CD14-positive monocyte (primary cell): ENCODE results near the gene P2RY14. TPM values are rescaled to one million over a fixed set of nuclear protein-coding genes. Genes with fewer than 3 reads are reported as not detected.

Experiments
- DNase-seq, 3 donors: peaks; one replicate each; pipeline ENCODE4 v3.0.0-alpha.2; 2011 to 2022
- H2AFZ ChIP-seq: 2 replicates; pipeline ENCODE4 v1.6.0; 2012; ENCODE audit warnings: mild to moderate bottlenecking, low read depth, low read length, inconsistent platforms; ENCODE audit not compliant: insufficient read depth, poor library complexity, severe bottlenecking
- H3K27ac ChIP-seq, 2 donors: 1 replicate in 1 of 2; 2 replicates in 1 of 2; pipeline ENCODE4 v1.5.1; 2012 to 2013; ENCODE audit warnings: low read length in 2 of 2, control low read depth in 1 of 2, inconsistent platforms in 1 of 2, low read depth in 1 of 2, mild to moderate bottlenecking in 1 of 2
- H3K27me3 ChIP-seq, 2 donors: one replicate each; pipeline versions ENCODE4 v1.6.0 to v1.6.1; 2011 to 2013; ENCODE audit warnings: low read length in 2 of 2; ENCODE audit not compliant: control insufficient read depth in 2 of 2, insufficient read depth in 2 of 2
- H3K36me3 ChIP-seq, 2 donors: replicated peaks in 1 of 2; 1 replicate in 1 of 2; 2 replicates in 1 of 2; pipeline versions ENCODE4 v1.5.1 to v1.6.1; 2012 to 2013; ENCODE audit warnings: low read length in 2 of 2, control low read depth in 1 of 2, inconsistent platforms in 1 of 2, mild to moderate bottlenecking in 1 of 2; ENCODE audit not compliant: insufficient read depth in 2 of 2, control insufficient read depth in 1 of 2
- H3K4me1 ChIP-seq, 2 donors: 1 replicate in 1 of 2; 2 replicates in 1 of 2; pipeline versions ENCODE4 v1.5.1 to v1.6.1; 2012 to 2013; ENCODE audit warnings: low read length in 2 of 2, control low read depth in 1 of 2, inconsistent platforms in 1 of 2, mild to moderate bottlenecking in 1 of 2, moderate library complexity in 1 of 2; ENCODE audit not compliant: insufficient read depth in 2 of 2, control insufficient read depth in 1 of 2
- H3K4me2 ChIP-seq: replicated peaks from 2 replicates; pipeline ENCODE3; 2012; ENCODE audit warnings: low read length, moderate library complexity, mild to moderate bottlenecking; ENCODE audit not compliant: poor library complexity, severe bottlenecking; ENCODE audit errors: extremely low read depth
- H3K4me3 ChIP-seq, 3 experiments: fragments of 200-600 bp in 1 of 3; sonication (generic) in 1 of 3; replicated peaks in 1 of 3; 1 replicate in 2 of 3; 2 replicates in 1 of 3; pipeline ENCODE4 v1.5.1; 2011 to 2013; ENCODE audit warnings: low read length in 3 of 3, mild to moderate bottlenecking in 3 of 3, control low read depth in 2 of 3, low read depth in 2 of 3, inconsistent platforms in 1 of 3, moderate library complexity in 1 of 3
- H3K79me2 ChIP-seq: 2 replicates; pipeline ENCODE4 v1.6.0; 2012; ENCODE audit warnings: mild to moderate bottlenecking, control low read depth, inconsistent platforms, low read length, moderate library complexity; ENCODE audit not compliant: insufficient read depth
- H3K9ac ChIP-seq: 2 replicates; pipeline ENCODE4 v1.6.0; 2017; ENCODE audit warnings: low read length, mild to moderate bottlenecking; ENCODE audit not compliant: insufficient read depth, poor library complexity, severe bottlenecking
- H3K9me3 ChIP-seq, 2 donors: replicated peaks in 1 of 2; 1 replicate in 1 of 2; 2 replicates in 1 of 2; pipeline versions ENCODE4 v1.5.1 to v1.6.1; 2012 to 2013; ENCODE audit warnings: low read length in 2 of 2, control low read depth in 1 of 2; ENCODE audit not compliant: control insufficient read depth in 1 of 2, insufficient read depth in 1 of 2
- H4K20me1 ChIP-seq: 2 replicates; pipeline ENCODE4 v1.6.0; 2012; ENCODE audit warnings: mild to moderate bottlenecking, low read length, control low read depth, moderate library complexity; ENCODE audit not compliant: insufficient read depth
- H3K27ac Mint-ChIP-seq, 7 donors: one replicate each; pipeline ENCODE4 v1.8.0; 2020; ENCODE audit warnings: mild to moderate bottlenecking in 7 of 7, mixed read lengths in 7 of 7, moderate library complexity in 6 of 7, inconsistent platforms in 2 of 7
- H3K27me3 Mint-ChIP-seq, 3 donors: one replicate each; pipeline ENCODE4 v1.8.0; 2021 to 2022; ENCODE audit warnings: low read depth in 3 of 3, mild to moderate bottlenecking in 3 of 3, mixed read lengths in 3 of 3, moderate library complexity in 3 of 3, inconsistent platforms in 1 of 3
- H3K36me3 Mint-ChIP-seq, 2 donors: one replicate each; pipeline ENCODE4 v1.8.0; 2020; ENCODE audit warnings: mixed read lengths in 2 of 2, inconsistent platforms in 1 of 2, mild to moderate bottlenecking in 1 of 2
- H3K4me1 Mint-ChIP-seq: one replicate; pipeline ENCODE4 v1.8.0; 2020; ENCODE audit warnings: mild to moderate bottlenecking, mixed read lengths
- H3K4me3 Mint-ChIP-seq, 2 donors: one replicate each; pipeline ENCODE4 v1.8.0; 2020; ENCODE audit warnings: mild to moderate bottlenecking in 2 of 2, mixed read lengths in 2 of 2, moderate library complexity in 1 of 2
- H3K9me3 Mint-ChIP-seq, 7 donors: one replicate each; pipeline ENCODE4 v1.8.0; 2020 to 2022; ENCODE audit warnings: mixed read lengths in 7 of 7, mild to moderate bottlenecking in 6 of 7, moderate library complexity in 6 of 7, inconsistent platforms in 2 of 7
- WGBS: methylation state at CpG from one replicate; pipeline ENCODE4 v1.1.5; 2013; ENCODE audit warnings: missing lambda C conversion rate; ENCODE audit not compliant: insufficient coverage; 5-methylcytosine and 5-hydroxymethylcytosine counted together
- intact Hi-C, 2 donors: fragments of 100-400 bp; cut with micrococcal nuclease; formaldehyde crosslinking; loops; one replicate each; pipeline versions ENCODE4 v1.15.0 to v1.15.1; 2023
- polyA plus RNA-seq, 3 donors: library from polyadenylated mRNA; depleted of rRNA in 1 of 3; unstranded in 2 of 3; stranded (reverse) in 1 of 3; fragments of 300-500 nt in 2 of 3; fragments of >200 nt in 1 of 3; fragmentation: Illumina TruSeq in 2 of 3; gene quantifications; 1 replicate in 2 of 3; 2 replicates in 1 of 3; pipeline ENCODE4 v1.2.3, GENCODE V29; 2012 to 2021
- TF ChIP-seq, protein P1 (sequence below): fragments of 200-600 bp; IDR thresholded peaks from one replicate; pipeline ENCODE4 v1.8.0; 2022; ENCODE audit warnings: antibody characterized with exemption, mild to moderate bottlenecking

Gene P2RY14
- polyA plus RNA-seq, 3 donors, result 0.20 to 0.67 (median 0.50) TPM

DNA sequence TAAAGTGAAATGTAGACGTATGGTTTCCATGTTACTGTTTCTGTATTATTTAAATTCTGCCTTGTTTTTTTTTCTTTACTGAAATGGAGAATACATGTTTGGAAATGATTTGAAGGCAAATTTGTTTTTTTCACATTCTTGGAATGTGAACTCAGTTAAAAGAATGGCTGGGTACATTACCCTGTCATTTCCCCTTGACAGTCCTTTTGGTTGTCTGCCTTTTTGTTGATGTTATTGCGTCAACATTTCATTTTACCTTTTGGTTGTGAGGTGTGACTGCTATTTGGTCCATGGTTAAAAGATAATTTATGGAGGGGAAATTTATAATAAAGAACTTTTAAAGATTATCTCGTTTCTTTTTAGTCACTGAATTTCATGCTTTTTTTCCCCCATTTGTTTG is 72.1 kb downstream of the P2RY14 start:
- H3K4me3 ChIP-seq, result no peak overlapping the region
- H3K27ac ChIP-seq, result no peak overlapping the region
- H3K4me1 Mint-ChIP-seq, result peaks cover 11% of the 10 kb centered on the region
- H3K36me3 ChIP-seq, result no peaks in the 10 kb centered on the region
- H3K36me3 Mint-ChIP-seq, result no peaks in the 10 kb centered on the region
- H3K79me2 ChIP-seq, result no peaks in the 10 kb centered on the region
- no peaks in the 10 kb centered on the region for H3K9me3 Mint-ChIP-seq
- no peak for DNase-seq
- H3K27me3 Mint-ChIP-seq, result peaks cover 0 to 4% (median 0%) of the 10 kb centered on the region in 3 donors
- TF ChIP-seq, protein P1, sequence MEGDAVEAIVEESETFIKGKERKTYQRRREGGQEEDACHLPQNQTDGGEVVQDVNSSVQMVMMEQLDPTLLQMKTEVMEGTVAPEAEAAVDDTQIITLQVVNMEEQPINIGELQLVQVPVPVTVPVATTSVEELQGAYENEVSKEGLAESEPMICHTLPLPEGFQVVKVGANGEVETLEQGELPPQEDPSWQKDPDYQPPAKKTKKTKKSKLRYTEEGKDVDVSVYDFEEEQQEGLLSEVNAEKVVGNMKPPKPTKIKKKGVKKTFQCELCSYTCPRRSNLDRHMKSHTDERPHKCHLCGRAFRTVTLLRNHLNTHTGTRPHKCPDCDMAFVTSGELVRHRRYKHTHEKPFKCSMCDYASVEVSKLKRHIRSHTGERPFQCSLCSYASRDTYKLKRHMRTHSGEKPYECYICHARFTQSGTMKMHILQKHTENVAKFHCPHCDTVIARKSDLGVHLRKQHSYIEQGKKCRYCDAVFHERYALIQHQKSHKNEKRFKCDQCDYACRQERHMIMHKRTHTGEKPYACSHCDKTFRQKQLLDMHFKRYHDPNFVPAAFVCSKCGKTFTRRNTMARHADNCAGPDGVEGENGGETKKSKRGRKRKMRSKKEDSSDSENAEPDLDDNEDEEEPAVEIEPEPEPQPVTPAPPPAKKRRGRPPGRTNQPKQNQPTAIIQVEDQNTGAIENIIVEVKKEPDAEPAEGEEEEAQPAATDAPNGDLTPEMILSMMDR, result no peak
- intact Hi-C loops, result no loop called here
- H3K9me3 ChIP-seq, result no peaks in the 10 kb centered on the region
- no peak overlapping the region for H3K4me2 ChIP-seq
- H3K4me3 Mint-ChIP-seq, result no peak overlapping the region
- H3K27me3 ChIP-seq, result no peaks in the 10 kb centered on the region
- H3K4me1 ChIP-seq, result peaks cover 5 to 8% of the 10 kb centered on the region in 2 donors
- no peaks in the 10 kb centered on the region for H4K20me1 ChIP-seq
- H3K27ac Mint-ChIP-seq, result no peak overlapping the region
- WGBS, result no CpG with 5 or more reads among the region's 3 CpGs
- H2AFZ ChIP-seq, result no peak overlapping the region
- H3K9ac ChIP-seq, result no peak overlapping the region

DNA sequence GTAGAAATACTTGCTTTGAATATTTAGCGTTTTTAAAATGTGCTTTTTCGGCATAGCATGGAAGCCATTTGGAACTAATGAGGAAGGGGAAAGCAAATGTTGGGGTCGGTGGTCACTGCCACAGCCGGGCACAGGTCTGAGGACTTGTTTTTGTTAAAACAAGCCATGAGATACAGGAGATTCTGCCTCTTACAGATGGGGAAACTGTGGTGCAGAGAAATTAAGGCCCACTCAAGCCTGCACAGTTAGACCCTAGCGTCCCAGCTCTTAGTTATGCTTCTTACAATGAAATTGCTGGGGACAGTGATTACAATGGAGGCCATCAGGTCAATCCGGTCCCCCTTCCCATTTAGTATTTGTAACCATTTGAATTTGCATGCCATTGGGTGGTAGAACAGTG is 72.9 kb downstream of the P2RY14 start:
- Mint-ChIP-seq H3K4me1 (peaks cover 3% of the 10 kb centered on the region), H3K4me3 (no peak overlapping the region), H3K36me3 (no peaks in the 10 kb centered on the region), H3K9me3 (no peaks in the 10 kb centered on the region), H3K27me3 (peaks cover 0 to 4% (median 0%) of the 10 kb centered on the region in 3 donors), H3K27ac (no peak overlapping the region)
- H3K79me2 ChIP-seq, result no peaks in the 10 kb centered on the region
- no peaks in the 10 kb centered on the region for H3K27me3 ChIP-seq
- no peak overlapping the region for H3K4me3 ChIP-seq
- no peak overlapping the region for H2AFZ ChIP-seq
- peaks cover 0 to 1% of the 10 kb centered on the region in 2 donors for H3K4me1 ChIP-seq
- no peak overlapping the region for H3K4me2 ChIP-seq
- no peak overlapping the region for H3K9ac ChIP-seq
- H3K27ac ChIP-seq, result no peak overlapping the region
- no peaks in the 10 kb centered on the region for H3K9me3 ChIP-seq
- TF ChIP-seq, protein P1, result no peak
- intact Hi-C loops, result no loop called here
- H4K20me1 ChIP-seq, result no peaks in the 10 kb centered on the region
- no peaks in the 10 kb centered on the region for H3K36me3 ChIP-seq
- DNase-seq, result no peak
- 96% methylated on average over 4 of the region's 6 CpGs for WGBS
